HEK293 (cell line): ENCODE measurements around the gene RAET1G.

ENCODE experiments used
- CTCF ChIA-PET: fragments of 350-600 bp; formaldehyde crosslinking; extraction: SDS; loops from one replicate; lab custom pipeline; 2021; ENCODE audit warnings: antibody characterized with exemption; lab: Yijun Ruan, JAX
- POLR2A ChIA-PET: fragments of 300-600 bp; formaldehyde crosslinking; extraction: SDS; loops from one replicate; lab custom pipeline; 2020; ENCODE audit warnings: antibody characterized with exemption, inconsistent platforms; lab: Yijun Ruan, JAX
- H3K27ac ChIP-seq: fragments of 200-500 bp; sonication (Bioruptor generic); 2 replicates; pipeline ENCODE4 v1.5.1; 2014; ENCODE audit warnings: low read depth, low read length, control low read depth, inconsistent platforms; ENCODE audit errors: extremely low read depth
- H3K36me3 ChIP-seq, 2 experiments: fragments of 200-500 bp in 1 of 2; sonication (Bioruptor generic) in 1 of 2; 1 replicate in 1 of 2; 2 replicates in 1 of 2; pipeline ENCODE4 v1.5.1; 2014 to 2017; ENCODE audit warnings: inconsistent platforms in 2 of 2, low read length in 2 of 2; ENCODE audit not compliant: control insufficient read depth in 2 of 2, insufficient read depth in 1 of 2
- H3K4me1 ChIP-seq: fragments of 200-500 bp; sonication (Bioruptor generic); 2 replicates; pipeline ENCODE4 v1.5.1; 2014; ENCODE audit warnings: mild to moderate bottlenecking, low read length, inconsistent platforms; ENCODE audit not compliant: control insufficient read depth, insufficient read depth
- H3K4me3 ChIP-seq: 2 replicates; pipeline ENCODE4 v1.5.1; 2011; ENCODE audit warnings: low read depth, mild to moderate bottlenecking, control low read depth, low read length, moderate library complexity
- H3K9me3 ChIP-seq: fragments of 200-500 bp; sonication (Bioruptor generic); 2 replicates; pipeline ENCODE4 v1.5.1; 2014; ENCODE audit warnings: low read depth, low read length, inconsistent platforms; ENCODE audit not compliant: control insufficient read depth, insufficient read depth
- GLI4 ChIP-seq: fragments of 450-650 bp; formaldehyde crosslinking; IDR thresholded peaks from 2 replicates; pipeline ENCODE4 v1.5.1; 2016; ENCODE audit warnings: missing biosample characterization, missing genetic modification characterization
- HOXD13 ChIP-seq: sonication (generic); formaldehyde crosslinking; IDR thresholded peaks from 2 replicates; pipeline ENCODE4 v1.8.0; 2022; ENCODE audit warnings: missing genetic modification reagents, borderline replicate concordance
- KLF10 ChIP-seq: fragments of 450-650 bp; IDR thresholded peaks from 2 replicates; pipeline ENCODE4 v1.5.1; 2018; ENCODE audit warnings: missing biosample characterization, mild to moderate bottlenecking, missing genetic modification characterization
- TCF7L2 ChIP-seq: IDR thresholded peaks from 2 replicates; pipeline ENCODE4 v1.6.1; 2011; ENCODE audit warnings: low read depth, mild to moderate bottlenecking, inconsistent platforms, low read length, moderate library complexity, borderline replicate concordance
- ZBTB7A ChIP-seq: fragments of 450-650 bp; formaldehyde crosslinking; IDR thresholded peaks from 2 replicates; pipeline ENCODE4 v1.5.1; 2016; ENCODE audit warnings: low read depth, missing biosample characterization, missing genetic modification characterization
- ZFP37 ChIP-seq: fragments of 450-650 bp; formaldehyde crosslinking; IDR thresholded peaks from 2 replicates; pipeline ENCODE4 v1.5.1; 2016; ENCODE audit warnings: missing biosample characterization, missing genetic modification characterization
- ZNF140 ChIP-seq: fragments of 450-650 bp; formaldehyde crosslinking; IDR thresholded peaks from 2 replicates; pipeline ENCODE4 v1.5.1; 2016; ENCODE audit warnings: missing biosample characterization, missing genetic modification characterization
- ZNF157 ChIP-seq: fragments of 450-650 bp; formaldehyde crosslinking; IDR thresholded peaks from 2 replicates; pipeline ENCODE4 v1.5.1; 2016; ENCODE audit warnings: missing biosample characterization, missing genetic modification characterization
- ZNF184 ChIP-seq: fragments of 450-650 bp; IDR thresholded peaks from 2 replicates; pipeline ENCODE4 v1.5.1; 2018; ENCODE audit warnings: missing biosample characterization, mild to moderate bottlenecking, missing genetic modification characterization
- ZNF24 ChIP-seq: fragments of 450-650 bp; formaldehyde crosslinking; IDR thresholded peaks from 2 replicates; pipeline ENCODE4 v1.5.1; 2016; ENCODE audit warnings: missing biosample characterization, missing genetic modification characterization
- ZNF423 ChIP-seq: fragments of 450-650 bp; formaldehyde crosslinking; IDR thresholded peaks from 2 replicates; pipeline ENCODE4 v1.5.1; 2016; ENCODE audit warnings: missing biosample characterization, missing genetic modification characterization
- ZNF514 ChIP-seq: fragments of 450-650 bp; formaldehyde crosslinking; IDR thresholded peaks from 2 replicates; pipeline ENCODE4 v1.5.1; 2016; ENCODE audit warnings: missing biosample characterization, missing genetic modification characterization
- ZNF624 ChIP-seq: fragments of 450-650 bp; formaldehyde crosslinking; IDR thresholded peaks from 2 replicates; pipeline ENCODE4 v1.5.1; 2017; ENCODE audit warnings: missing biosample characterization, missing genetic modification characterization
- TF ChIP-seq, protein P1 (sequence below): fragments of 450-650 bp; formaldehyde crosslinking; IDR thresholded peaks from 2 replicates; pipeline ENCODE4 v1.5.1; 2017; ENCODE audit warnings: missing biosample characterization, missing genetic modification characterization
- TF ChIP-seq, protein P2 (sequence below): fragments of 450-650 bp; formaldehyde crosslinking; IDR thresholded peaks from 2 replicates; pipeline ENCODE4 v1.5.1; 2016; ENCODE audit warnings: missing biosample characterization, missing genetic modification characterization
- TF ChIP-seq, protein P3 (sequence below): fragments of 450-650 bp; IDR thresholded peaks from 2 replicates; pipeline ENCODE4 v1.5.1; 2018; ENCODE audit warnings: missing biosample characterization, missing genetic modification characterization
- TF ChIP-seq, protein P4 (sequence below): fragments of 450-650 bp; formaldehyde crosslinking; IDR thresholded peaks from 2 replicates; pipeline ENCODE4 v1.5.1; 2016; ENCODE audit warnings: missing biosample characterization, missing genetic modification characterization
- TF ChIP-seq, protein P5 (sequence below): fragments of 450-650 bp; formaldehyde crosslinking; IDR thresholded peaks from 2 replicates; pipeline ENCODE4 v1.5.1; 2016; ENCODE audit warnings: missing biosample characterization, missing genetic modification characterization

RAET1G gene

DNA sequence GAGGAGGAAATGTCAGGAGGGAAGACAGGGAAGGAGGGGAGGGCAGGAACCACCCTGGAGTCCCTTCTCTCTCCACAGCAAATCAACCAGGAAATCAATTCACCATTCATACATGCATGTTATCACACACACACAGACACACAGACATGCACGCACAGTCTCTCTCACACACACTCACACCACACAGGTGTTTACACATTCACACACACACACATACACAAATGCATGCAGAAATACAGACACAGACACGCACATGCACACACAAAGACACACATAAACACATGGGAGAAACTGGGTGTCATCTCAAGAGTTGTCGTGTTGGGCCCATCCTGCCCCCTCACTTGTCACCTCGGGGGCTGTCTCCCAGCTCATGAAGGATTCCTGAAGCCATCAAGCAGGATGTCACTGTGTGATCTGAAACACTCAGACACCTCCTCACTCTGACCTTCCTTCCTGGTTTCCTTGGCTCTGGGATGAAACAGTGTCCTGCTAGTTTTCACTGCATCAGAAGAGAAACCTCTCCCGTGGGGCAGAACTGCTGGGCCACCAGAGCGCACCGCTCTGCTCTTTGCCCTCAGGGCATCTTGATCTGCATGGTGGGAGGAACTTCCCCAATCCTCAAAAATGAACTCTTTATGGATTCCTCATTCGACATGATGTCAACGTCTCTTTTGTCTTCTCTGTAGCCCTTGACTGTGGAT lies 9.2 kb downstream of the RAET1G start:
- Histone ChIP-seq H3K4me3 (no peak overlapping the region), H3K4me1 (no peaks in the 10 kb centered on the region), H3K9me3 (no peaks in the 10 kb centered on the region), H3K27ac (no peak overlapping the region), H3K36me3 (no peaks in the 10 kb centered on the region)
- TF ChIP-seq ZNF157 (tag by site-specific recombination) (no peak), ZNF514 (tag by site-specific recombination) (no peak), ZNF184 (tag by site-specific recombination) (no peak), ZBTB7A (no peak), GLI4 (no peak), HOXD13 (CRISPR knock-in tag) (no peak), ZNF624 (tag by site-specific recombination) (no peak), ZFP37 (tag by site-specific recombination) (no peak), KLF10 (tag by site-specific recombination) (no peak), ZNF140 (tag by site-specific recombination) (no peak), ZNF423 (tag by site-specific recombination) (no peak), ZNF24 (no peak), TCF7L2 (no peak)
- TF ChIP-seq, protein P1, sequence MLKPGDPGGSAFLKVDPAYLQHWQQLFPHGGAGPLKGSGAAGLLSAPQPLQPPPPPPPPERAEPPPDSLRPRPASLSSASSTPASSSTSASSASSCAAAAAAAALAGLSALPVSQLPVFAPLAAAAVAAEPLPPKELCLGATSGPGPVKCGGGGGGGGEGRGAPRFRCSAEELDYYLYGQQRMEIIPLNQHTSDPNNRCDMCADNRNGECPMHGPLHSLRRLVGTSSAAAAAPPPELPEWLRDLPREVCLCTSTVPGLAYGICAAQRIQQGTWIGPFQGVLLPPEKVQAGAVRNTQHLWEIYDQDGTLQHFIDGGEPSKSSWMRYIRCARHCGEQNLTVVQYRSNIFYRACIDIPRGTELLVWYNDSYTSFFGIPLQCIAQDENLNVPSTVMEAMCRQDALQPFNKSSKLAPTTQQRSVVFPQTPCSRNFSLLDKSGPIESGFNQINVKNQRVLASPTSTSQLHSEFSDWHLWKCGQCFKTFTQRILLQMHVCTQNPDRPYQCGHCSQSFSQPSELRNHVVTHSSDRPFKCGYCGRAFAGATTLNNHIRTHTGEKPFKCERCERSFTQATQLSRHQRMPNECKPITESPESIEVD (tag by site-specific recombination), result no peak
- TF ChIP-seq, protein P2, sequence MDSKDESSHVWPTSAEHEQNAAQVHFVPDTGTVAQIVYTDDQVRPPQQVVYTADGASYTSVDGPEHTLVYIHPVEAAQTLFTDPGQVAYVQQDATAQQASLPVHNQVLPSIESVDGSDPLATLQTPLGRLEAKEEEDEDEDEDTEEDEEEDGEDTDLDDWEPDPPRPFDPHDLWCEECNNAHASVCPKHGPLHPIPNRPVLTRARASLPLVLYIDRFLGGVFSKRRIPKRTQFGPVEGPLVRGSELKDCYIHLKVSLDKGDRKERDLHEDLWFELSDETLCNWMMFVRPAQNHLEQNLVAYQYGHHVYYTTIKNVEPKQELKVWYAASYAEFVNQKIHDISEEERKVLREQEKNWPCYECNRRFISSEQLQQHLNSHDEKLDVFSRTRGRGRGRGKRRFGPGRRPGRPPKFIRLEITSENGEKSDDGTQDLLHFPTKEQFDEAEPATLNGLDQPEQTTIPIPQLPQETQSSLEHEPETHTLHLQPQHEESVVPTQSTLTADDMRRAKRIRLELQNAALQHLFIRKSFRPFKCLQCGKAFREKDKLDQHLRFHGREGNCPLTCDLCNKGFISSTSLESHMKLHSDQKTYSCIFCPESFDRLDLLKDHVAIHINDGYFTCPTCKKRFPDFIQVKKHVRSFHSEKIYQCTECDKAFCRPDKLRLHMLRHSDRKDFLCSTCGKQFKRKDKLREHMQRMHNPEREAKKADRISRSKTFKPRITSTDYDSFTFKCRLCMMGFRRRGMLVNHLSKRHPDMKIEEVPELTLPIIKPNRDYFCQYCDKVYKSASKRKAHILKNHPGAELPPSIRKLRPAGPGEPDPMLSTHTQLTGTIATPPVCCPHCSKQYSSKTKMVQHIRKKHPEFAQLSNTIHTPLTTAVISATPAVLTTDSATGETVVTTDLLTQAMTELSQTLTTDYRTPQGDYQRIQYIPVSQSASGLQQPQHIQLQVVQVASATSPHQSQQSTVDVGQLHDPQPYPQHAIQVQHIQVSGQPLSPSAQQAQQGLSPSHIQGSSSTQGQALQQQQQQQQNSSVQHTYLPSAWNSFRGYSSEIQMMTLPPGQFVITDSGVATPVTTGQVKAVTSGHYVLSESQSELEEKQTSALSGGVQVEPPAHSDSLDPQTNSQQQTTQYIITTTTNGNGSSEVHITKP, result no peak
- TF ChIP-seq, protein P3, sequence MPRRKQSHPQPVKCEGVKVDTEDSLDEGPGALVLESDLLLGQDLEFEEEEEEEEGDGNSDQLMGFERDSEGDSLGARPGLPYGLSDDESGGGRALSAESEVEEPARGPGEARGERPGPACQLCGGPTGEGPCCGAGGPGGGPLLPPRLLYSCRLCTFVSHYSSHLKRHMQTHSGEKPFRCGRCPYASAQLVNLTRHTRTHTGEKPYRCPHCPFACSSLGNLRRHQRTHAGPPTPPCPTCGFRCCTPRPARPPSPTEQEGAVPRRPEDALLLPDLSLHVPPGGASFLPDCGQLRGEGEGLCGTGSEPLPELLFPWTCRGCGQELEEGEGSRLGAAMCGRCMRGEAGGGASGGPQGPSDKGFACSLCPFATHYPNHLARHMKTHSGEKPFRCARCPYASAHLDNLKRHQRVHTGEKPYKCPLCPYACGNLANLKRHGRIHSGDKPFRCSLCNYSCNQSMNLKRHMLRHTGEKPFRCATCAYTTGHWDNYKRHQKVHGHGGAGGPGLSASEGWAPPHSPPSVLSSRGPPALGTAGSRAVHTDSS (tag by site-specific recombination), result no peak
- TF ChIP-seq, protein P4, sequence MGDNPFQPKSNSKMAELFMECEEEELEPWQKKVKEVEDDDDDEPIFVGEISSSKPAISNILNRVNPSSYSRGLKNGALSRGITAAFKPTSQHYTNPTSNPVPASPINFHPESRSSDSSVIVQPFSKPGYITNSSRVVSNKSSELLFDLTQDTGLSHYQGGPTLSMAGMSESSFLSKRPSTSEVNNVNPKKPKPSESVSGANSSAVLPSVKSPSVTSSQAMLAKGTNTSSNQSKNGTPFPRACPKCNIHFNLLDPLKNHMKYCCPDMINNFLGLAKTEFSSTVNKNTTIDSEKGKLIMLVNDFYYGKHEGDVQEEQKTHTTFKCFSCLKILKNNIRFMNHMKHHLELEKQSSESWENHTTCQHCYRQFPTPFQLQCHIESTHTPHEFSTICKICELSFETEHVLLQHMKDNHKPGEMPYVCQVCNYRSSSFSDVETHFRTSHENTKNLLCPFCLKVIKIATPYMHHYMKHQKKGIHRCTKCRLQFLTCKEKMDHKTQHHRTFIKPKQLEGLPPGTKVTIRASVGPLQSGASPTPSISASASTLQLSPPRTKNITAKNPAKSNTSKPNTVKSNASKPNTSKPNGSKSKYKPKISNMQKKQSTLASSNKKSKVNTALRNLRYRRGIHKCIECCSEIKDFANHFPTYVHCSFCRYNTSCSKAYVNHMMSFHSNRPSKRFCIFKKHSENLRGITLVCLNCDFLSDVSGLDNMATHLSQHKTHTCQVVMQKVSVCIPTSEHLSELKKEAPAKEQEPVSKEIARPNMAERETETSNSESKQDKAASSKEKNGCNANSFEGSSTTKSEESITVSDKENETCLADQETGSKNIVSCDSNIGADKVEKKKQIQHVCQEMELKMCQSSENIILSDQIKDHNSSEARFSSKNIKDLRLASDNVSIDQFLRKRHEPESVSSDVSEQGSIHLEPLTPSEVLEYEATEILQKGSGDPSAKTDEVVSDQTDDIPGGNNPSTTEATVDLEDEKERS, result no peak
- TF ChIP-seq, protein P5, sequence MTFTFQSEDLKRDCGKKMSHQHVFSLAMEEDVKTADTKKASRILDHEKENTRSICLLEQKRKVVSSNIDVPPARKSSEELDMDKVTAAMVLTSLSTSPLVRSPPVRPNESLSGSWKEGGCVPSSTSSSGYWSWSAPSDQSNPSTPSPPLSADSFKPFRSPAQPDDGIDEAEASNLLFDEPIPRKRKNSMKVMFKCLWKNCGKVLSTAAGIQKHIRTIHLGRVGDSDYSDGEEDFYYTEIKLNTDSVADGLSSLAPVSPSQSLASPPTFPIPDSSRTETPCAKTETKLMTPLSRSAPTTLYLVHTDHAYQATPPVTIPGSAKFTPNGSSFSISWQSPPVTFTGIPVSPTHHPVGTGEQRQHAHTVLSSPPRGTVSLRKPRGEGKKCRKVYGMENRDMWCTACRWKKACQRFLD, result no peak
- POLR2A ChIA-PET, result no interaction called here
- CTCF ChIA-PET, result interaction anchor here (0.8 kb wide), 1 partner anchor 73 kb away, joined by 5 read pairs; no protein-coding TSS in a partner anchor
